Stimulated activated CD4-positive, alpha-beta T cell treated with anti-CD3 and anti-CD28 coated beads, Interleukin-12 subunit alpha, Interleukin-12 subunit beta, amount 100 ng/mL, for 4 hours (primary cell): ENCODE results near the gene SORBS1.
"Not testable (repeated sequence)": the region's sequence is repeated elsewhere in the genome, so short reads cannot be mapped to it uniquely, and the experiment has no call there.

ENCODE experiments used
- DNase-seq: peaks from one replicate; pipeline ENCODE4 v3.0.0-alpha.2; 2020

The SORBS1 gene

GRCh38 chr10:95374597-95375209, 186.5 kb downstream of the SORBS1 start:
- peak; percentile 23 for DNase-seq

GRCh38 chr10:95373660-95374059, 187.5 kb downstream of the SORBS1 start:
- no peak for DNase-seq

GRCh38 chr10:95364342-95364741, 196.8 kb downstream of the SORBS1 start:
- DNase-seq: no peak

- no peak for DNase-seq
These were observed 197.8 kb downstream of the SORBS1 start for GRCh38 chr10:95363303-95363912.

GRCh38 chr10:95360122-95360714, 201.0 kb downstream of the SORBS1 start:
- DNase-seq: no peak

GRCh38 chr10:95359466-95359865, 201.7 kb downstream of the SORBS1 start:
- DNase-seq: no peak

- no peak for DNase-seq
These were observed 204.8 kb downstream of the SORBS1 start for GRCh38 chr10:95356190-95356955.

- DNase-seq: no peak
These were observed 205.9 kb downstream of the SORBS1 start for GRCh38 chr10:95355301-95355700.

- no peak for DNase-seq
These were observed 207.1 kb downstream of the SORBS1 start for GRCh38 chr10:95354110-95354509.

- no peak for DNase-seq
These were observed 208.0 kb downstream of the SORBS1 start for GRCh38 chr10:95353123-95353522.

GRCh38 chr10:95352684-95353083, 208.5 kb downstream of the SORBS1 start:
- DNase-seq: no peak

- no peak for DNase-seq
These were observed 210.3 kb downstream of the SORBS1 start for GRCh38 chr10:95350830-95351228.

GRCh38 chr10:95350219-95350829, 210.8 kb downstream of the SORBS1 start:
- no peak for DNase-seq

GRCh38 chr10:95347402-95347766, 213.8 kb downstream of the SORBS1 start:
- DNase-seq: not testable (repeated sequence)

GRCh38 chr10:95346715-95347401, 214.3 kb downstream of the SORBS1 start:
- no peak for DNase-seq

- no peak for DNase-seq
These were observed 217.6 kb downstream of the SORBS1 start for GRCh38 chr10:95343573-95343972.

GRCh38 chr10:95341716-95342130, 219.4 kb downstream of the SORBS1 start:
- no peak for DNase-seq

- no peak for DNase-seq
These were observed 221.3 kb downstream of the SORBS1 start for GRCh38 chr10:95339863-95340262.

- DNase-seq: no peak
These were observed 223.6 kb downstream of the SORBS1 start for GRCh38 chr10:95337423-95338160.

- DNase-seq: no peak
These were observed 224.5 kb downstream of the SORBS1 start for GRCh38 chr10:95336702-95337101.

GRCh38 chr10:95335933-95336699, 225.1 kb downstream of the SORBS1 start:
- DNase-seq: no peak
